NCI-H2171 treated with DMSO at 0.1 percent for 48 hours (cell line): ENCODE results near the gene CAT.
"Not testable (repeated sequence)": the region's sequence is repeated elsewhere in the genome, so short reads cannot be mapped to it uniquely, and the experiment has no call there.

Experiments
- DNase-seq: peaks from one replicate; lab custom pipeline; 2025; lab: John Stamatoyannopoulos, UW

Gene CAT

DNA sequence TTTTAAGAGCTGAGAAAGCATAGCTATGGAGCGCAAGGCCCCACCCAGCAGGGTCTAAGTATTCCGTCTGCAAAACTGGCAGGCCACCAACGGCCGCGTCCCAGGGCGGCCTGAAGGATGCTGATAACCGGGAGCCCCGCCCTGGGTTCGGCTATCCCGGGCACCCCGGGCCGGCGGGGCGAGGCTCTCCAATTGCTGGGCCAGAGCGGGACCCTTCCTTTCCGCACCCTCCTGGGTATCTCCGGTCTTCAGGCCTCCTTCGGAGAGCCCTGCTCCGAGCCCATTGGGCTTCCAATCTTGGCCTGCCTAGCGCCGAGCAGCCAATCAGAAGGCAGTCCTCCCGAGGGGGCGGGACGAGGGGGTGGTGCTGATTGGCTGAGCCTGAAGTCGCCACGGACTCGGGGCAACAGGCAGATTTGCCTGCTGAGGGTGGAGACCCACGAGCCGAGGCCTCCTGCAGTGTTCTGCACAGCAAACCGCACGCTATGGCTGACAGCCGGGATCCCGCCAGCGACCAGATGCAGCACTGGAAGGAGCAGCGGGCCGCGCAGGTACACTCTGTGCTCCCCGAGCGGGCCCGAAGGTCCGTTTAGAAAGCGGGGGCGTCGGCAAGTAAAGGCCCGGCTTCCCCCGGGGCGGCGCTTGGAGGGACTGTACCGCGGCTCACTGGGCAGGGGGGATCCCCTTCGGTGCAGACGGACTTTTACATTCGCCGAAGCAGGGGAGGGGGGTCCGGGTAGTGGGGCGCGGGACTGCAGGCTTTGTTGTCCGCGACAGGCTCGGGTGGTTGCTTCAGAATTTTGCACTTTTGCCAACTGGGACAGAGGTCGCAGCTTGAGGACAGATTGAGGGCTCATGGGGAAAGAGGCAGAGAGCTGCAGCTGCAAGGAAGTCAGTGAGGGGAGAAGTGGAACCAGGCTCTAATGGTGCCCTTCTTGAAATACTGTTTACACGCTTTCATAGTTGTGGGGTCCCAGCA, at the start of gene CAT:
Gene CAT, plus strand, starts transcription at position 406 of the 979 bp plus-strand sequence. Its CDS starts 80 bp downstream, at position 486.
- DNase-seq: peak; percentile 100

- no peak for DNase-seq
These were observed 43.9 kb upstream of the CAT start for GRCh38 chr11:34394771-34395300.

DNA sequence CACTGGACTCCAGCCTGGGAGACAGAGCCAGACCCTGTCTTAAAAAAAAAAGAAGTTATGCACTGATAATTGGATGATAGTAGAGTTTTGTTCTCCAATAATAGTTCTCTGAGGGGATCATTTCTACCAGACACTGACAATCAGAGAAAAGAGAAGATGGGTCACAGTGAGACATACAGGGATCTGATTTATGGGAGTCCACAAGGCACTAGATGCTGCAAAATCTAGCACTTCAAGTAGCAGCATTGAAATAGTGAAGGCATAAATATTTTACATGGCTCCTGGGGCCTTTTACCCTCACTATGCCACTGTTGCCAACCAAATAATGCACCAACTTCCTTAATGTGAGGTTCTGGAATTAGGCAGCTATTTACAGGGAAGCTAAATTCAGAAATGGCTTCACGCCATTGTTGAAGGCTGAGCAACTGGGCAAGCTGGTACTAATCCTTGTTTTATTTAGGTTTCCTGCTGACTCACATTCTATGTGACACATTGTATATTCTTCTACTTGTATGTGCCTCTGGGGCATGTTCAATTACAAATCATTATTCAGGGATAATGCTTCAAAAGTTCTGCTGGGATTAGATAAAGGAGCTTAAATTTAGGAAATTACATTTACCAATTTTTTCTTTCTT, 42.7 kb upstream of the CAT start:
- no peak for DNase-seq

DNA sequence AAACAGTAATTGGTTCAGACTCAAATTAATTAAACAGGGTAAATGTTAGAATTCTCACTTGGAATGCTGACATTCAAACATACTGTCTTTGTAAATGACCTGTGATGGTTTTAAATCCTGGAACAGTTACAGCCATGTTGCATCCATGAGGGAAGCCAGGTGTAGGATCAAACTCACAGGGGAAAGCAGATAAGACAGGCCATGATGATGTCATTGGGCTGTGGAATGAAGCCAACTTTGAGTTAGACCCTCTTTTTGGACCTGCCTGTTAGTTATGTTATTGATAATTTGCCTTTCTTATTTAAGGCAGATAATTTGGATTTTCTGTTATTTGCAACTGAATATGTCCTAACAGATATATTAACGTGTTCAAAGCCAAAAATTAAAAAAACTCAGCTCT, 41.6 kb upstream of the CAT start:
- no peak for DNase-seq

GRCh38 chr11:34397811-34398210, 40.9 kb upstream of the CAT start:
- no peak for DNase-seq

GRCh38 chr11:34403431-34403830, 35.3 kb upstream of the CAT start:
- DNase-seq: no peak

GRCh38 chr11:34404280-34404679, 34.5 kb upstream of the CAT start:
- DNase-seq: no peak

GRCh38 chr11:34405079-34405858, 33.5 kb upstream of the CAT start:
- DNase-seq: no peak

- DNase-seq: no peak
These were observed 32.3 kb upstream of the CAT start for GRCh38 chr11:34406413-34406812.

- DNase-seq: no peak
These were observed 31.5 kb upstream of the CAT start for GRCh38 chr11:34407121-34407813.

DNA sequence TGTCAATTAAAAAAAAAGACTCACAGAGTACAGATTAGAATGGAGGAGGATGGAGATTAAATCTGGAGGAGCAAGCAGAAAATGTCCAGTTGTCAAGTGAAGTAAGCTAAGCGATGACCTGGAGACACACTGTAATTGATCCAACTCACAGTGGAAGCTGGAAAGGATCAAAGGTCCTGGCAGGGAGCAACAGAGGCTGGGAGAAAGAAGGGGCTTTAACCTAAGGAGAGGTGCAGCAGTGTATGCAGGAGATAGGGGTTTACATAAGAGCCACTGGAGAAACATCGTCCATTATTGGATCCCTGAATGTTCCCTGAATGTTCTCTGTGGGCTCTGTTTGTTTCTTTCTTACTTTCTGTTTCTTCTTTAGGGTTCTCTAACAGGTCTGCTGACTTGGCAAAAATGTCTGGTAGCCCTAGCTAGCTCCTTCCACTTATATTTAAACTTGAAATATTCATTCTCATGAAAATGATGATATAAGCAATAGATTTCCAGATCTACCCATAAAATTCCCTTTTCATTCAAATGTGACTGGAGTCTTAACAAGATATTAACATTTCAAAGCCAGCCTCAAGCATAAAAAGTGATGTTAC, 30.1 kb upstream of the CAT start:
- DNase-seq: no peak

DNA sequence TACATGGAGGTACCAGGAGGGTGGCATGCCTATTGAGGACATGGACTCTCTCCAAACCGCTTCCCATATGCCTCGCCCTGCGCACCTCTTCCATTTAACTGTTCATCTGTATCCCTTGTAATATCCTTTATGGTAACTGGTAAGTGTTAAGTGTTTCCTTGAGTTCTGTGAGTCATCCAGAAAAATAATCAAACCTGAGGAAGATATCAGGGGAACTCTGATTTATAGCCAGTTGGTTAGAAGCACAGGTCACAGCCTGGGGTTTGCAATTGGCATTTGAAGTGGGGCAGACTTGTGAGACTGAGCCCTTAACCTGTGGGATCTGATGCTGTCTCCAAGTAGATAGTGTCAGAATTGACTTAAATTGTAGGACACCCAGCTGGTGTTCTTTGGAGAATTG, 27.6 kb upstream of the CAT start:
- no peak for DNase-seq

DNA sequence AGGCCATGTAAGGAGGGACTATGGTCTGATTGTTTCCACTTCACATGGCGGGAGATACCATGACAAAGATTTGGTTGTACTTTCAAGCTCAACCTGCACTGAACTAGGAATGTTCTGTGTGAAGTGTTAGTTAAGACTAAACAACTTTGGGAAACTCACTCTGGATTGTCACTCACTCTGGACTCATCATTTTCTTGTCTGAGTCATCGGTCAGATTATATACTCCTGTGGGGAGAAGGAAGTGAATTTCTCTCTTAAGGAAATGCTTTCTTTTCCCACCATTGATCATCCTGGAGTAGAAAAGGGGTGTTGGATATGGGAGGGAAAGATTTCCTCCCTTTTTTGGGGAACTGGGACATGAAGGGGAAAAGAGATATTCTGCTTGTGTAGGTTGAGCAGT, 26.9 kb upstream of the CAT start:
- no peak for DNase-seq

GRCh38 chr11:34413263-34413662, 25.5 kb upstream of the CAT start:
- DNase-seq: no peak

DNA sequence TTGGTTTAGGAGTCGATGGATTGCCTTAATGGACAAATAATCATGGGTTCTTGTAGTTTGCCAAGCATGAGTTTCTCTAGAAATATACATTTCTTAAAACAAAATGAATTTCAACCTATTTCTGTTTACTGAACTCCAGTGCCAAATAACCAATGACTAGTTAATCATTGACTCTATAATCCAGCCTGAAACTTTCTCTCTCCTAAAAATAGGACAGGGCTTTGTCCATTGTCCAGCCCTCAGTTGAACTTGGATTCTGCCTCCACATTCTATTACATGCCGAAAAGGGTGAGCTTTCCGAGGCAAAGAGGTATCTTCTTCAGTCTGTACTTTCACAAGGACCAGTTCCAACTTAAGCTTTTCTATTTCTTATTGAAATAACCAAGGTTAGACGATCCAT, 23.2 kb upstream of the CAT start:
- no peak for DNase-seq

DNA sequence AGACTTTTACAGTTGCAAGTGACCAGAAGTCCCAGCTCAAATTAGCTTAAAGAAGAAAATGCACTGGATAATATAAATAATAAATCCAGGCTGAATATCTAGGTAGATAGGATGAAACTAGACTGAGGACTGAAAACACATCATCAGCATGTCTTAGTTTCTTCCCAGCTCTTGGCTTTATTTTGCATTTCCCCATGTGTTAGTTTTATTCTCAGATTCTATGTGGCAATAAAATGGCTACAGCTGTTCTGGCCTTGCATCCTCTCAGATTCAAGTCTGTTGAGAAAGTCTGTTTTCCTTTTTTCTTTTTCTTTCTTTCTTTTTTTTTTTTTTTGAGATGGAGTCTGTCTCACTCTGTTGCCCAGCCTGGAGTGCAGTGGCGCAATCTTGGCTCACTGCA, 22.6 kb upstream of the CAT start:
- DNase-seq: no peak

DNA sequence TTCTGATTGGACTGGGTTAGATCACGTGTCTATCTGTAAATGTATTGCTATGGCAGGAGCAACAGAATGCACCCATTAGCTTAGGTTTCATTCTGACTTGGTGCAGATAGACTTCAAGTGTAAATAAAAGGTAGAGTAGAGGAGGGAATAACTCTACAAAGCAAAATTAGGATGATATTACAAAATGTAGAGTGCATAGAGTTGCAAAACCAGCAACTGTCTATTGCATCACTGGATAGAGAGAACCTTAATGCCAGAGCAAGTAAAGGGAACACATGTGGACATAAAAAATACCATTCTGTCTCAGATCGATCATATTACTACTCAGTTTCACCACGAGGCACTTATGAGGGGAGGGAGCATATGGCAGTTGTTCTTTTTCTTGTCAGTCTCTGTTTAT, 22.0 kb upstream of the CAT start:
- DNase-seq: no peak

DNA sequence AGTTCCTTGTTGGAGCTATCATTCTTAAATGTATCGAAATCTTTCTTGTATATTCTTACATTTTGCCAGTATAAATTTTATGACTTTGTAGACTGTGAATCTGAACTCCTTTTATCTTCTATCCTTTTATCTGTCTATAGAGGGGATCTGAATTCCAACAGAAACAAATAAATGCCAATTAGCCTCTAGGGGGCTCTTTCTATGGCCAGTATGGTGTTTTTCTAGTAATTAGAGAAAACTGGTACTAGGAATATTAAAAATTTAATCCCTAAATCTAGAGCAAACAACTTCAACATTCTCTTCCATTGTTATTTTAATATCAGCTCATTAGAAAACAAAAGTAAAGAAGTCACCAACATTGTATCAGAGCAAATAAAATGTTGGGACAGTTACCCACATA, 21.5 kb upstream of the CAT start:
- DNase-seq: no peak

- DNase-seq: no peak
These were observed 19.6 kb upstream of the CAT start for GRCh38 chr11:34419158-34419557.

DNA sequence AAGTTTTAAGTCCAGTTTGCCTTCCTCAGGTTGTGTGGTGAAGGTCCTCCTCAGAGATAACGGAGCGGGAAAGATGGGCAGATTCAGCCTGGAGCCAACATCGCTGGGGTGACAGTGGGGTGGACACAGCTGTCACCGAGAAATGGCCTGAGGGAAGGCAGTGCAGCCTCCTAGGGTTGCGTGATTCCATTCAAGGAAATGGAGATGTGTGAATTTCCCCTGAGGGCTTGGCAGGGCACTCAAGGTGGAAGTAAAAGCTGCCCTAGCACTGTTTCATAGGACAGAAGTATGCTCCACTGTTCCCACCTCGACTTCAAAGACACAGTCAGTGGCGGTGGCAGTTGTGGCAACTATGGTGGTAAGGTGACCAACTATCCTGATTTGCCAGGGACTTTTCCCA, 15.4 kb upstream of the CAT start:
- DNase-seq: no peak

- DNase-seq: not testable (repeated sequence)
These were observed 13.9 kb upstream of the CAT start for GRCh38 chr11:34424826-34425225.
